HEK293 (cell line): ENCODE measurements around the gene GJD3.
A peak's percentile ranks its signal among the peaks of the same experiment; 100 is the strongest.

Experiments used
- AEBP2 ChIP-seq: fragments of 450-650 bp; formaldehyde crosslinking; IDR thresholded peaks from 2 replicates; pipeline ENCODE4 v1.5.1; 2016; ENCODE audit warnings: missing biosample characterization, missing genetic modification characterization, borderline replicate concordance
- KLF10 ChIP-seq: fragments of 450-650 bp; IDR thresholded peaks from 2 replicates; pipeline ENCODE4 v1.5.1; 2018; ENCODE audit warnings: missing biosample characterization, mild to moderate bottlenecking, missing genetic modification characterization
- KLF17 ChIP-seq: fragments of 450-650 bp; formaldehyde crosslinking; IDR thresholded peaks from 2 replicates; pipeline ENCODE4 v1.5.1; 2016; ENCODE audit warnings: missing biosample characterization, missing genetic modification characterization
- OSR2 ChIP-seq: fragments of 450-650 bp; formaldehyde crosslinking; IDR thresholded peaks from 2 replicates; pipeline ENCODE4 v1.5.1; 2016; ENCODE audit warnings: missing biosample characterization, missing genetic modification characterization
- REST ChIP-seq: fragments of 450-650 bp; formaldehyde crosslinking; IDR thresholded peaks from 2 replicates; pipeline ENCODE4 v1.5.1; 2016; ENCODE audit warnings: missing biosample characterization, missing genetic modification characterization
- TRIM28 ChIP-seq: IDR thresholded peaks from 2 replicates; pipeline ENCODE4 v1.6.1; 2011; ENCODE audit warnings: low read length, control low read depth, borderline replicate concordance
- ZBTB17 ChIP-seq: fragments of 450-650 bp; formaldehyde crosslinking; IDR thresholded peaks from 2 replicates; pipeline ENCODE4 v1.5.1; 2016; ENCODE audit warnings: missing biosample characterization, missing genetic modification characterization
- ZEB2 ChIP-seq: fragments of 450-650 bp; formaldehyde crosslinking; IDR thresholded peaks from 2 replicates; pipeline ENCODE4 v1.5.1; 2016; ENCODE audit warnings: missing biosample characterization, missing genetic modification characterization
- ZFP69B ChIP-seq: fragments of 450-650 bp; formaldehyde crosslinking; IDR thresholded peaks from 2 replicates; pipeline ENCODE4 v1.5.1; 2016; ENCODE audit warnings: missing biosample characterization, missing genetic modification characterization
- ZNF155 ChIP-seq: fragments of 450-650 bp; formaldehyde crosslinking; IDR thresholded peaks from 2 replicates; pipeline ENCODE4 v1.5.1; 2016; ENCODE audit warnings: missing biosample characterization, missing genetic modification characterization
- ZNF157 ChIP-seq: fragments of 450-650 bp; formaldehyde crosslinking; IDR thresholded peaks from 2 replicates; pipeline ENCODE4 v1.5.1; 2016; ENCODE audit warnings: missing biosample characterization, missing genetic modification characterization
- ZNF184 ChIP-seq: fragments of 450-650 bp; IDR thresholded peaks from 2 replicates; pipeline ENCODE4 v1.5.1; 2018; ENCODE audit warnings: missing biosample characterization, mild to moderate bottlenecking, missing genetic modification characterization
- ZNF2 ChIP-seq: fragments of 450-650 bp; formaldehyde crosslinking; IDR thresholded peaks from 2 replicates; pipeline ENCODE4 v1.5.1; 2016; ENCODE audit warnings: missing biosample characterization, missing genetic modification characterization
- ZNF274 ChIP-seq, 2 experiments: fragments of 200-500 bp in 1 of 2; fragments of 450-650 bp in 1 of 2; sonication (Bioruptor generic) in 1 of 2; formaldehyde crosslinking in 1 of 2; IDR thresholded peaks; 2 replicates each; pipeline versions ENCODE4 v1.5.1 to v1.6.1; 2014 to 2016; ENCODE audit warnings: borderline replicate concordance in 1 of 2, inconsistent platforms in 1 of 2, low read length in 1 of 2, missing biosample characterization in 1 of 2, missing genetic modification characterization in 1 of 2
- ZNF354C ChIP-seq: fragments of 450-650 bp; formaldehyde crosslinking; IDR thresholded peaks from 2 replicates; pipeline ENCODE4 v1.5.1; 2016; ENCODE audit warnings: missing biosample characterization, missing genetic modification characterization, low read depth, borderline replicate concordance
- ZNF37A ChIP-seq: fragments of 450-650 bp; IDR thresholded peaks from 2 replicates; pipeline ENCODE4 v1.5.1; 2018; ENCODE audit warnings: missing biosample characterization, missing genetic modification characterization
- ZNF555 ChIP-seq: fragments of 450-650 bp; formaldehyde crosslinking; conservative IDR thresholded peaks from 2 replicates; pipeline ENCODE4 v1.5.1; 2017; ENCODE audit warnings: missing biosample characterization, mild to moderate bottlenecking, missing genetic modification characterization, inconsistent platforms
- ZNF621 ChIP-seq: fragments of 450-650 bp; formaldehyde crosslinking; IDR thresholded peaks from 2 replicates; pipeline ENCODE4 v1.5.1; 2017; ENCODE audit warnings: missing biosample characterization, missing genetic modification characterization
- ZNF654 ChIP-seq: fragments of 450-650 bp; formaldehyde crosslinking; IDR thresholded peaks from 2 replicates; pipeline ENCODE4 v1.5.1; 2016; ENCODE audit warnings: low read depth, missing biosample characterization, missing genetic modification characterization
- ZNF660 ChIP-seq: fragments of 450-650 bp; IDR thresholded peaks from 2 replicates; pipeline ENCODE4 v1.5.1; 2018; ENCODE audit warnings: missing biosample characterization, mild to moderate bottlenecking, missing genetic modification characterization
- ZNF677 ChIP-seq: fragments of 450-650 bp; IDR thresholded peaks from 2 replicates; pipeline ENCODE4 v1.5.0; 2018; ENCODE audit warnings: missing biosample characterization, mild to moderate bottlenecking, missing genetic modification characterization, moderate library complexity
- ZNF704 ChIP-seq: fragments of 450-650 bp; formaldehyde crosslinking; IDR thresholded peaks from 2 replicates; pipeline ENCODE4 v1.5.1; 2016; ENCODE audit warnings: missing biosample characterization, missing genetic modification characterization
- TF ChIP-seq, protein P1 (sequence below): fragments of 450-650 bp; formaldehyde crosslinking; IDR thresholded peaks from 2 replicates; pipeline ENCODE4 v1.5.1; 2016; ENCODE audit warnings: missing biosample characterization, missing genetic modification characterization
- TF ChIP-seq, protein P2 (sequence below): fragments of 450-650 bp; formaldehyde crosslinking; IDR thresholded peaks from 2 replicates; pipeline ENCODE4 v1.5.1; 2016; ENCODE audit warnings: missing biosample characterization, missing genetic modification characterization
- TF ChIP-seq, protein P3 (sequence below): fragments of 450-650 bp; IDR thresholded peaks from 2 replicates; pipeline ENCODE4 v1.5.1; 2018; ENCODE audit warnings: missing biosample characterization, missing genetic modification characterization
- TF ChIP-seq, protein P4 (sequence below): fragments of 450-650 bp; formaldehyde crosslinking; IDR thresholded peaks from 2 replicates; pipeline ENCODE4 v1.5.1; 2016; ENCODE audit warnings: missing biosample characterization, missing genetic modification characterization

The GJD3 gene

GRCh38 chr17:40316571-40317344 lies 47.8 kb downstream of the GJD3 start (continued):
- TF ChIP-seq AEBP2 (tag by site-specific recombination) (no peak), REST (tag by site-specific recombination) (0 out of 2 replicates have a peak, but pooled peaks have one; percentile 10), ZNF555 (tag by site-specific recombination) (no peak), ZNF677 (tag by site-specific recombination) (no peak), ZBTB17 (tag by site-specific recombination) (peak; percentile 21; the same call in 1 of the 2 replicates), ZNF155 (tag by site-specific recombination) (no peak), ZNF654 (tag by site-specific recombination) (no peak), KLF10 (tag by site-specific recombination) (peak; percentile 44; the same call in 1 of the 2 replicates), ZNF660 (tag by site-specific recombination) (peak; percentile 50; the same call in 1 of the 2 replicates), ZEB2 (tag by site-specific recombination) (peak; percentile 75), ZNF184 (tag by site-specific recombination) (no peak), KLF17 (tag by site-specific recombination) (peak; percentile 88), TRIM28 (no peak), ZNF157 (no peak), ZNF2 (tag by site-specific recombination) (0 out of 2 replicates have a peak, but pooled peaks have one; percentile 52), ZNF354C (tag by site-specific recombination) (no peak), ZNF37A (tag by site-specific recombination) (no peak), ZNF274 (IDR thresholded peaks at IDR 0.05; ENCODE audit: low read length) (no peak), ZNF274 (tag by site-specific recombination; IDR thresholded peaks at IDR 0.05; ENCODE audit: borderline replicate concordance) (no peak), ZFP69B (no peak), OSR2 (peak; percentile 49; the same call in 1 of the 2 replicates), ZNF704 (no peak), ZNF621 (tag by site-specific recombination) (no peak)
- TF ChIP-seq, protein P1, sequence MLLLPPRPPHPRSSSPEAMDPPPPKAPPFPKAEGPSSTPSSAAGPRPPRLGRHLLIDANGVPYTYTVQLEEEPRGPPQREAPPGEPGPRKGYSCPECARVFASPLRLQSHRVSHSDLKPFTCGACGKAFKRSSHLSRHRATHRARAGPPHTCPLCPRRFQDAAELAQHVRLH (tag by site-specific recombination) = no peak
- TF ChIP-seq, protein P2, sequence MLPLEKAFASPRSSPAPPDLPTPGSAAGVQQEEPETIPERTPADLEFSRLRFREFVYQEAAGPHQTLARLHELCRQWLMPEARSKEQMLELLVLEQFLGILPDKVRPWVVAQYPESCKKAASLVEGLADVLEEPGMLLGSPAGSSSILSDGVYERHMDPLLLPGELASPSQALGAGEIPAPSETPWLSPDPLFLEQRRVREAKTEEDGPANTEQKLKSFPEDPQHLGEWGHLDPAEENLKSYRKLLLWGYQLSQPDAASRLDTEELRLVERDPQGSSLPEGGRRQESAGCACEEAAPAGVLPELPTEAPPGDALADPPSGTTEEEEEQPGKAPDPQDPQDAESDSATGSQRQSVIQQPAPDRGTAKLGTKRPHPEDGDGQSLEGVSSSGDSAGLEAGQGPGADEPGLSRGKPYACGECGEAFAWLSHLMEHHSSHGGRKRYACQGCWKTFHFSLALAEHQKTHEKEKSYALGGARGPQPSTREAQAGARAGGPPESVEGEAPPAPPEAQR (tag by site-specific recombination) = no peak
- TF ChIP-seq, protein P3, sequence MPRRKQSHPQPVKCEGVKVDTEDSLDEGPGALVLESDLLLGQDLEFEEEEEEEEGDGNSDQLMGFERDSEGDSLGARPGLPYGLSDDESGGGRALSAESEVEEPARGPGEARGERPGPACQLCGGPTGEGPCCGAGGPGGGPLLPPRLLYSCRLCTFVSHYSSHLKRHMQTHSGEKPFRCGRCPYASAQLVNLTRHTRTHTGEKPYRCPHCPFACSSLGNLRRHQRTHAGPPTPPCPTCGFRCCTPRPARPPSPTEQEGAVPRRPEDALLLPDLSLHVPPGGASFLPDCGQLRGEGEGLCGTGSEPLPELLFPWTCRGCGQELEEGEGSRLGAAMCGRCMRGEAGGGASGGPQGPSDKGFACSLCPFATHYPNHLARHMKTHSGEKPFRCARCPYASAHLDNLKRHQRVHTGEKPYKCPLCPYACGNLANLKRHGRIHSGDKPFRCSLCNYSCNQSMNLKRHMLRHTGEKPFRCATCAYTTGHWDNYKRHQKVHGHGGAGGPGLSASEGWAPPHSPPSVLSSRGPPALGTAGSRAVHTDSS = no peak
- TF ChIP-seq, protein P4, sequence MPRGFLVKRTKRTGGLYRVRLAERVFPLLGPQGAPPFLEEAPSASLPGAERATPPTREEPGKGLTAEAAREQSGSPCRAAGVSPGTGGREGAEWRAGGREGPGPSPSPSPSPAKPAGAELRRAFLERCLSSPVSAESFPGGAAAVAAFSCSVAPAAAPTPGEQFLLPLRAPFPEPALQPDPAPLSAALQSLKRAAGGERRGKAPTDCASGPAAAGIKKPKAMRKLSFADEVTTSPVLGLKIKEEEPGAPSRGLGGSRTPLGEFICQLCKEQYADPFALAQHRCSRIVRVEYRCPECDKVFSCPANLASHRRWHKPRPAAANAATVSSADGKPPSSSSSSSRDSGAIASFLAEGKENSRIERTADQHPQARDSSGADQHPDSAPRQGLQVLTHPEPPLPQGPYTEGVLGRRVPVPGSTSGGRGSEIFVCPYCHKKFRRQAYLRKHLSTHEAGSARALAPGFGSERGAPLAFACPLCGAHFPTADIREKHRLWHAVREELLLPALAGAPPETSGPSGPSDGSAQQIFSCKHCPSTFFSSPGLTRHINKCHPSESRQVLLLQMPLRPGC (tag by site-specific recombination) = 0 out of 2 replicates have a peak, but pooled peaks have one; percentile 62
